CD4-positive, alpha-beta T cell (primary cell): ENCODE data around the gene STK38L. TPM values are rescaled to one million over a fixed set of nuclear protein-coding genes. Genes with fewer than 3 reads are reported as not detected.

ENCODE experiments used
- ATAC-seq: fragments of 200-7000 bp; cut with Tn5 transposase; one replicate; pipeline ENCODE4 v1.10.0; 2022; ENCODE audit warnings: mild to moderate bottlenecking; ENCODE audit not compliant: poor library complexity
- CTCF ChIA-PET: fragments of 350-600 bp; sonication (Branson Sonifier 250); formaldehyde crosslinking; loops from one replicate; lab custom pipeline; 2021; ENCODE audit warnings: antibody characterized with exemption, inconsistent platforms; lab: Charles Lee
- POLR2A ChIA-PET: fragments of 350-600 bp; sonication (Branson Sonifier 250); formaldehyde crosslinking; loops from one replicate; lab custom pipeline; 2021; ENCODE audit warnings: antibody characterized with exemption, inconsistent platforms; lab: Charles Lee
- DNase-seq, 14 experiments: peaks; one replicate each; pipeline ENCODE4 v3.0.0-alpha.2; 2013 to 2020; ENCODE audit warnings: mixed read lengths in 2 of 14
- H3K27ac ChIP-seq, 2 donors: one replicate each; pipeline versions ENCODE4 v1.5.1 to v1.7.0; 2013; ENCODE audit warnings: low read length in 2 of 2, low read depth in 1 of 2, mild to moderate bottlenecking in 1 of 2
- H3K27me3 ChIP-seq, 2 experiments: 1 replicate in 1 of 2; 2 replicates in 1 of 2; pipeline versions ENCODE4 v1.6.1 to v1.7.0; 2013; ENCODE audit warnings: low read length in 2 of 2, control low read depth in 1 of 2, mild to moderate bottlenecking in 1 of 2, moderate library complexity in 1 of 2; ENCODE audit not compliant: insufficient read depth in 2 of 2, control insufficient read depth in 1 of 2
- H3K36me3 ChIP-seq: one replicate; pipeline ENCODE4 v1.6.1; 2013; ENCODE audit warnings: low read length, control low read depth; ENCODE audit not compliant: insufficient read depth
- H3K4me1 ChIP-seq: one replicate; pipeline ENCODE4 v1.6.1; 2013; ENCODE audit warnings: low read length, control low read depth; ENCODE audit not compliant: insufficient read depth
- H3K4me3 ChIP-seq: one replicate; pipeline ENCODE4 v1.5.1; 2013; ENCODE audit warnings: mild to moderate bottlenecking, low read length, moderate library complexity
- H3K9me3 ChIP-seq, 2 experiments: 1 replicate in 1 of 2; 2 replicates in 1 of 2; pipeline versions ENCODE4 v1.6.1 to v1.7.0; 2013; ENCODE audit warnings: low read length in 2 of 2, mild to moderate bottlenecking in 2 of 2, control low read depth in 1 of 2, moderate library complexity in 1 of 2; ENCODE audit not compliant: control insufficient read depth in 1 of 2, insufficient read depth in 1 of 2
- H3K27ac Mint-ChIP-seq: one replicate; pipeline ENCODE4 v1.8.0; 2020; ENCODE audit warnings: mixed read lengths
- H3K27me3 Mint-ChIP-seq: one replicate; pipeline ENCODE4 v1.8.0; 2021; ENCODE audit warnings: mixed read lengths
- H3K36me3 Mint-ChIP-seq: one replicate; pipeline ENCODE4 v1.8.0; 2021; ENCODE audit warnings: low read depth, mixed read lengths
- H3K4me1 Mint-ChIP-seq: one replicate; pipeline ENCODE4 v1.8.0; 2021; ENCODE audit warnings: low read depth, mixed read lengths
- H3K4me3 Mint-ChIP-seq: one replicate; pipeline ENCODE4 v1.8.0; 2020; ENCODE audit warnings: mild to moderate bottlenecking, mixed read lengths
- H3K9me3 Mint-ChIP-seq: one replicate; pipeline ENCODE4 v1.8.0; 2020; ENCODE audit warnings: mixed read lengths
- intact Hi-C, 2 experiments: fragments of 100-400 bp; cut with DNase I in 1 of 2; cut with micrococcal nuclease in 1 of 2; formaldehyde crosslinking; loops; one replicate each; pipeline versions ENCODE4 v1.15.1 to v1.9.0; 2023 to 2025; cut with DNase I, micrococcal nuclease
- total RNA-seq, 174 experiments: library from RNA in 2 of 174; stranded (reverse) in 2 of 174; gene quantifications; one replicate each; pipeline ENCODE4 v1.2.3 and lab custom pipeline; 2021 to 2026
- TF ChIP-seq, protein P1 (sequence below): fragments of 200-600 bp; IDR thresholded peaks from one replicate; pipeline ENCODE4 v1.8.0; 2022; ENCODE audit warnings: antibody characterized with exemption, mild to moderate bottlenecking

Gene STK38L
- total RNA-seq, 2 experiments from 2014 or later = 18.3 to 21.0 TPM

DNA sequence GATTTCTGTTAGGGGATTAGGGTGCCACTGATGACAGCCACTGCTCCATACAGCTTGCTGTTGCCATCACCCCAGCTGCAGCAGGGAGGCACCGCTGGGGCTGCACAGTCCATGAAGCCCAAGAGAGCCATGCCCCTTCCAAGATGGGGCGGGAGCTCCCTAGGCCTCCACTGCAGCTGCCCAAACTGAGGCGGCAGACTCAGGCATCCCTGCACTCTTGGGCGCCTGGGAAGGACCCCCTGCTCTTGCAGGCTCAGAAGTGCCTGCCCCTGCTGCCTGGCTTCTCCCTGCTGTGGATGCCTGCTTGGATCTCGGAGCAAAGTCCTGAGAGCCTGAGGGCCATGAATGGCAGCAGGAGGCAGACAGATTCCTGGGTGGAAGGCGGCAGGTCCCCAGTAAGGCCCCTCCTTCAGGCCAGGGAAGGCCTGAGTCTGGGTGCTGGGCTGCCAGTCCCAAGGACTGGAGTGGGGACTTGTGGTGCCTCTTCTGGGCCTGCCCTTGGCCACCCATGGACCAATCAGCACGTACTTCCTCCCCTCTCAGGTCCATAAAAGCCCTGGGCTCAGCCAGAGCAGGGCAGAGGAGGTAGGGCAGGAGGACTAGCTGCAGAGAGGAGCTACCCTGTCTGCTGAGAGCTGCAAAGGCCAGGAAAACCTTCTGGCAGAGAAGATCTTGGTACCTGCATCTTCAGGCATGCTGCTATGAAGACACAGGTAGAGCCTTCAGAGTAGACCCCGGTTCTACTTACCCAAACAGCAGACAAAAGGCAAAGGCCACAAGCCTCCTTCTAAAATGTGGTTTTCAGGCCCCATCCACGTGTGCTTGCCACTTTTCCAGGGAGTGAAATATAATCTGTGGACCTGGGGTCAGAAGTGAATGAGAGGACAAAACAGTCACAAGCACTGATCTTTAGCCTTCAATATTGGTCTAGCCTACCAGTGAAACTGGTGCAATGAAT, 30.0 kb upstream of the STK38L start:
- Mint-ChIP-seq H3K36me3 (no peaks in the 10 kb centered on the region), H3K27me3 (no peaks in the 10 kb centered on the region), H3K4me1 (no peaks in the 10 kb centered on the region), H3K27ac (no peak overlapping the region), H3K9me3 (peaks cover 6% of the 10 kb centered on the region), H3K4me3 (no peak overlapping the region)
- no peaks in the 10 kb centered on the region for H3K36me3 ChIP-seq
- H3K27me3 ChIP-seq = no peaks in the 10 kb centered on the region
- TF ChIP-seq, protein P1, sequence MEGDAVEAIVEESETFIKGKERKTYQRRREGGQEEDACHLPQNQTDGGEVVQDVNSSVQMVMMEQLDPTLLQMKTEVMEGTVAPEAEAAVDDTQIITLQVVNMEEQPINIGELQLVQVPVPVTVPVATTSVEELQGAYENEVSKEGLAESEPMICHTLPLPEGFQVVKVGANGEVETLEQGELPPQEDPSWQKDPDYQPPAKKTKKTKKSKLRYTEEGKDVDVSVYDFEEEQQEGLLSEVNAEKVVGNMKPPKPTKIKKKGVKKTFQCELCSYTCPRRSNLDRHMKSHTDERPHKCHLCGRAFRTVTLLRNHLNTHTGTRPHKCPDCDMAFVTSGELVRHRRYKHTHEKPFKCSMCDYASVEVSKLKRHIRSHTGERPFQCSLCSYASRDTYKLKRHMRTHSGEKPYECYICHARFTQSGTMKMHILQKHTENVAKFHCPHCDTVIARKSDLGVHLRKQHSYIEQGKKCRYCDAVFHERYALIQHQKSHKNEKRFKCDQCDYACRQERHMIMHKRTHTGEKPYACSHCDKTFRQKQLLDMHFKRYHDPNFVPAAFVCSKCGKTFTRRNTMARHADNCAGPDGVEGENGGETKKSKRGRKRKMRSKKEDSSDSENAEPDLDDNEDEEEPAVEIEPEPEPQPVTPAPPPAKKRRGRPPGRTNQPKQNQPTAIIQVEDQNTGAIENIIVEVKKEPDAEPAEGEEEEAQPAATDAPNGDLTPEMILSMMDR = no peak
- CTCF ChIA-PET = no interaction called here
- DNase-seq (no peak), ATAC-seq (no peak)
- H3K4me1 ChIP-seq = no peaks in the 10 kb centered on the region
- intact Hi-C loops = no loop called here
- H3K27ac ChIP-seq = no peak overlapping the region
- H3K9me3 ChIP-seq = peaks cover 0 to 6% of the 10 kb centered on the region in 2 experiments
- no peak overlapping the region for H3K4me3 ChIP-seq
- POLR2A ChIA-PET = no interaction called here

DNA sequence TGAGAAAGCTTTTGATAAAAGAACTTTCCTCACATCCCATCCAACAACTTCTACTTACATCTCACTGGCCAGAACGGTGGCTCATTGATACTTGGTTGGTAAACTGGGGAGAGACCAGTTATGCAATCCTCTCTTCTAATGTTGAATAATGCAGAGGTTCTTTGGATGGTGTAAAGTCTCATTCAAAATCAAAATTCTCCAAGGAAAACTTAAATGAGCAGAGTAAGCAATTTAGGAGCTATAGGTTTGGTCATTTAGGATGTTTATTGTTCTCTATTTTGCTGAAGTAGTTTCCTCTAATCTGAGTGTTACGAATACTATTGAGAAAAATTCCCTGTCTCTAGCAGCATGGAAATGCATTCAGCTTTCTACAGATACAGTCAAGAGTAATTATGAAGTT, 26.5 kb upstream of the STK38L start:
- Mint-ChIP-seq H3K9me3 (no peaks in the 10 kb centered on the region), H3K27ac (no peak overlapping the region), H3K36me3 (no peaks in the 10 kb centered on the region), H3K4me1 (no peaks in the 10 kb centered on the region), H3K27me3 (no peaks in the 10 kb centered on the region), H3K4me3 (no peak overlapping the region)
- POLR2A ChIA-PET = no interaction called here
- CTCF ChIA-PET = interaction anchor here (1.3 kb wide), 1 partner anchor 10 kb away, joined by 3 read pairs; no protein-coding TSS in a partner anchor
- ATAC-seq = no peak
- Histone ChIP-seq H3K4me3 (no peak overlapping the region), H3K36me3 (no peaks in the 10 kb centered on the region), H3K4me1 (no peaks in the 10 kb centered on the region), H3K27ac (no peak overlapping the region), H3K27me3 (no peaks in the 10 kb centered on the region), H3K9me3 (peaks cover 0 to 6% of the 10 kb centered on the region in 2 experiments)
- DNase-seq = no peak
- intact Hi-C loops = no loop called here
- TF ChIP-seq, protein P1 = no peak

DNA sequence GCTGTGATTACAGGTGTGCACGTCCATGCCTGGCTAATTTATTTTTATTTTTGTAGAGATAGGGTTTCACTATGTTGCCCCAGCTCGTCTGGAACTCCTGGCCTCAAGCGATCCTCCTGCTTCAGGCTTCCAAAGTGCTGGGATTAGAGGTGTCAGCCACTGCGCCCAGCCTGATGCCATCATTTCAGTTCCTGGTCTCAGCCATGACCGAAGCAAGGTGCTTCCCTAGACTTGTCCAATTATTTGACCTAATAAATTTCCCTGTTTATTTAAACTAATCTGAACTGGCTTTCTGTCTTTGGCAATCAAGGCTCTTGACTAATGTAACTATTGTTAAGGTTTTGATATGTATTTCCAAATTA, 24.4 kb upstream of the STK38L start:
- Histone ChIP-seq H3K9me3 (no peaks in the 10 kb centered on the region), H3K4me1 (no peaks in the 10 kb centered on the region), H3K36me3 (no peaks in the 10 kb centered on the region), H3K4me3 (no peak overlapping the region), H3K27ac (no peak overlapping the region), H3K27me3 (no peaks in the 10 kb centered on the region)
- DNase-seq (no peak), ATAC-seq (no peak)
- no peaks in the 10 kb centered on the region for H3K9me3 Mint-ChIP-seq
- POLR2A ChIA-PET = no interaction called here
- no peaks in the 10 kb centered on the region for H3K27me3 Mint-ChIP-seq
- H3K4me1 Mint-ChIP-seq = no peaks in the 10 kb centered on the region
- no peak overlapping the region for H3K27ac Mint-ChIP-seq
- no peaks in the 10 kb centered on the region for H3K36me3 Mint-ChIP-seq
- TF ChIP-seq, protein P1 = no peak
- intact Hi-C loops = no loop called here
- no peak overlapping the region for H3K4me3 Mint-ChIP-seq
- CTCF ChIA-PET = no interaction called here
